H1 (cell line): ENCODE results near the gene CST8. TPM values are rescaled to one million over a fixed set of nuclear protein-coding genes. Genes with fewer than 3 reads are reported as not detected.

Experiments
- CTCF ChIA-PET: fragments of 300-600 bp; sonication (Branson Sonifier 250); formaldehyde crosslinking; loops from one replicate; lab custom pipeline; 2021; ENCODE audit not compliant: partially characterized antibody; lab: Charles Lee
- POLR2A ChIA-PET: fragments of 300-600 bp; sonication (Branson Sonifier 250); formaldehyde crosslinking; loops from one replicate; lab custom pipeline; 2021; ENCODE audit warnings: inconsistent platforms; ENCODE audit not compliant: partially characterized antibody; lab: Charles Lee
- DNase-seq, 2 experiments: peaks; one replicate each; pipeline versions ENCODE4 v3.0.0 to v3.0.0-alpha.2; 2010 to 2022; ENCODE audit warnings: low spot score in 2 of 2, low read depth in 1 of 2, mixed read lengths in 1 of 2
- FAIRE-seq: peaks from 2 replicates; lab custom pipeline; 2011; peaks lifted over from hg19 to GRCh38; lab: Jason Lieb, UNC
- H2AFZ ChIP-seq: 2 replicates; pipeline ENCODE4 v1.8.1; 2012; ENCODE audit warnings: low read length, inconsistent platforms
- H2AK5ac ChIP-seq: 2 replicates; pipeline ENCODE4 v1.6.1; 2013; ENCODE audit warnings: low read depth, low read length
- H2BK120ac ChIP-seq: replicated peaks from 2 replicates; pipeline ENCODE3; 2013; ENCODE audit warnings: low read depth, low read length, inconsistent platforms
- H2BK12ac ChIP-seq: 2 replicates; pipeline ENCODE4 v1.6.1; 2013; ENCODE audit warnings: low read depth, low read length
- H2BK15ac ChIP-seq: 2 replicates; pipeline ENCODE4 v1.6.1; 2013; ENCODE audit warnings: low read length
- H2BK20ac ChIP-seq: 2 replicates; pipeline ENCODE4 v1.6.1; 2013; ENCODE audit warnings: low read length
- H2BK5ac ChIP-seq: 2 replicates; pipeline ENCODE4 v1.6.1; 2013; ENCODE audit warnings: low read depth, low read length
- H3K14ac ChIP-seq: 2 replicates; pipeline ENCODE4 v1.6.1; 2013; ENCODE audit warnings: inconsistent platforms; ENCODE audit not compliant: insufficient read length
- H3K18ac ChIP-seq: 2 replicates; pipeline ENCODE4 v1.6.1; 2013; ENCODE audit warnings: low read length; ENCODE audit errors: extremely low read depth
- H3K23ac ChIP-seq: 2 replicates; pipeline ENCODE4 v1.6.1; 2013; ENCODE audit warnings: inconsistent platforms; ENCODE audit not compliant: insufficient read length
- H3K23me2 ChIP-seq: 2 replicates; pipeline ENCODE4 v1.6.1; 2013; ENCODE audit warnings: low read depth, low read length
- H3K27ac ChIP-seq: 2 replicates; pipeline ENCODE4 v1.6.1; 2011; ENCODE audit warnings: low read depth, low read length, inconsistent platforms
- H3K27me3 ChIP-seq, 4 experiments: replicated peaks in 1 of 4; 1 replicate in 1 of 4; 2 replicates in 3 of 4; pipeline versions ENCODE4 v1.6.1 to v1.8.1; 2011 to 2013; ENCODE audit warnings: low read length in 3 of 4, mild to moderate bottlenecking in 3 of 4, inconsistent platforms in 2 of 4, mixed read lengths in 2 of 4, moderate library complexity in 1 of 4; ENCODE audit not compliant: control insufficient read depth in 3 of 4, insufficient read depth in 3 of 4; ENCODE audit errors: extremely low read depth in 1 of 4
- H3K36me3 ChIP-seq, 4 experiments: 2 replicates each; pipeline versions ENCODE4 v1.6.1 to v1.8.1; 2011 to 2013; ENCODE audit warnings: mild to moderate bottlenecking in 4 of 4, low read length in 3 of 4, moderate library complexity in 2 of 4, control low read depth in 1 of 4, inconsistent platforms in 1 of 4; ENCODE audit not compliant: insufficient read depth in 4 of 4, control insufficient read depth in 2 of 4
- H3K4ac ChIP-seq: replicated peaks from 2 replicates; pipeline ENCODE3; 2013; ENCODE audit warnings: low read length, low read depth, mixed read lengths, inconsistent platforms; ENCODE audit not compliant: insufficient read length
- H3K4me1 ChIP-seq, 4 experiments: replicated peaks in 1 of 4; 1 replicate in 1 of 4; 2 replicates in 3 of 4; pipeline versions ENCODE4 v1.6.1 to v1.8.1; 2011 to 2013; ENCODE audit warnings: low read length in 3 of 4, inconsistent platforms in 2 of 4, mixed read lengths in 1 of 4; ENCODE audit not compliant: insufficient read depth in 4 of 4, control insufficient read depth in 3 of 4
- H3K4me2 ChIP-seq, 2 experiments: 2 replicates each; pipeline versions ENCODE4 v1.6.1 to v1.8.1; 2011 to 2013; ENCODE audit warnings: low read depth in 2 of 2, low read length in 2 of 2, control low read depth in 1 of 2, inconsistent platforms in 1 of 2, mild to moderate bottlenecking in 1 of 2; ENCODE audit not compliant: insufficient read depth in 1 of 2
- H3K4me3 ChIP-seq, 4 experiments: fragments of 200-600, 300-600 bp in 1 of 4; sonication (generic), shearing (Covaris generic), sonication (Bioruptor Twin) in 1 of 4; 2 replicates each; pipeline versions ENCODE4 v1.5.1 to v1.8.1; 2011 to 2016; ENCODE audit warnings: low read length in 4 of 4, low read depth in 3 of 4, control low read depth in 2 of 4, inconsistent platforms in 2 of 4, mild to moderate bottlenecking in 2 of 4, mixed read lengths in 1 of 4, moderate library complexity in 1 of 4; ENCODE audit not compliant: insufficient read depth in 2 of 4; ENCODE audit errors: extremely low read depth in 1 of 4
- H3K56ac ChIP-seq: replicated peaks from 2 replicates; pipeline ENCODE3; 2013; ENCODE audit warnings: low read depth, mild to moderate bottlenecking, mixed read lengths, low read length, inconsistent platforms; ENCODE audit not compliant: insufficient read length
- H3K79me1 ChIP-seq: 2 replicates; pipeline ENCODE4 v1.6.1; 2013; ENCODE audit warnings: low read depth, low read length, control low read depth
- H3K79me2 ChIP-seq, 2 experiments: 2 replicates each; pipeline versions ENCODE4 v1.6.1 to v1.8.1; 2012 to 2013; ENCODE audit warnings: low read length in 2 of 2, mild to moderate bottlenecking in 2 of 2, inconsistent platforms in 1 of 2; ENCODE audit not compliant: insufficient read depth in 2 of 2, control insufficient read depth in 1 of 2
- H3K9ac ChIP-seq, 4 experiments: replicated peaks in 1 of 4; 1 replicate in 1 of 4; 2 replicates in 3 of 4; pipeline versions ENCODE4 v1.6.1 to v1.8.1; 2011 to 2013; ENCODE audit warnings: low read depth in 3 of 4, low read length in 3 of 4, control low read depth in 2 of 4, mild to moderate bottlenecking in 2 of 4, moderate library complexity in 2 of 4, inconsistent platforms in 1 of 4; ENCODE audit errors: extremely low read depth in 1 of 4
- H3K9me3 ChIP-seq, 2 experiments: 2 replicates each; pipeline versions ENCODE4 v1.6.1 to v1.8.1; 2012 to 2013; ENCODE audit warnings: mild to moderate bottlenecking in 2 of 2, moderate library complexity in 2 of 2, control low read depth in 1 of 2, inconsistent platforms in 1 of 2, low read depth in 1 of 2, low read length in 1 of 2, mixed read lengths in 1 of 2; ENCODE audit not compliant: insufficient read depth in 2 of 2
- H4K20me1 ChIP-seq, 2 experiments: replicated peaks in 1 of 2; 2 replicates each; pipeline versions ENCODE3 to v1.8.1; 2011 to 2013; ENCODE audit warnings: inconsistent platforms in 2 of 2, low read length in 2 of 2, mild to moderate bottlenecking in 1 of 2; ENCODE audit not compliant: insufficient read depth in 2 of 2, control insufficient read depth in 1 of 2
- H4K5ac ChIP-seq: 2 replicates; pipeline ENCODE4 v1.6.1; 2013; ENCODE audit warnings: low read length, low read depth, mixed read lengths, inconsistent platforms; ENCODE audit not compliant: insufficient read length
- H4K8ac ChIP-seq: 2 replicates; pipeline ENCODE4 v1.8.0; 2013; ENCODE audit warnings: mild to moderate bottlenecking, moderate library complexity, low read length, inconsistent platforms; ENCODE audit not compliant: insufficient read depth; ENCODE audit errors: extremely low read depth
- H4K91ac ChIP-seq: replicated peaks from 2 replicates; pipeline ENCODE3; 2013; ENCODE audit warnings: low read length, mixed read lengths, inconsistent platforms; ENCODE audit not compliant: insufficient read length
- BRCA1 ChIP-seq: IDR thresholded peaks from 2 replicates; pipeline ENCODE4 v1.6.1; 2012; ENCODE audit warnings: low read depth, low read length, improper control_type of control experiment
- CTCF ChIP-seq, 3 experiments: IDR thresholded peaks; 1 replicate in 2 of 3; 2 replicates in 1 of 3; pipeline versions ENCODE4 v1.5.1 to v1.6.1; 2011; ENCODE audit warnings: low read length in 3 of 3, mild to moderate bottlenecking in 3 of 3, inconsistent platforms in 2 of 3, low read depth in 1 of 3, moderate library complexity in 1 of 3; ENCODE audit not compliant: insufficient read depth in 1 of 3; ENCODE audit errors: control extremely low read depth in 1 of 3
- E2F6 ChIP-seq: IDR thresholded peaks from 2 replicates; pipeline ENCODE4 v1.6.1; 2012; ENCODE audit warnings: inconsistent platforms
- MAX ChIP-seq: IDR thresholded peaks from 2 replicates; pipeline ENCODE4 v1.6.1; 2012; ENCODE audit warnings: inconsistent platforms
- NRF1 ChIP-seq: IDR thresholded peaks from 2 replicates; pipeline ENCODE4 v1.6.1; 2011; ENCODE audit warnings: mild to moderate bottlenecking, low read depth, low read length, improper control_type of control experiment
- RAD21 ChIP-seq, 2 experiments: IDR thresholded peaks in 1 of 2; conservative IDR thresholded peaks in 1 of 2; 2 replicates each; pipeline ENCODE4 v1.6.1; 2011; ENCODE audit warnings: low read depth in 2 of 2, low read length in 2 of 2, improper control_type of control experiment in 1 of 2, inconsistent platforms in 1 of 2, mild to moderate bottlenecking in 1 of 2, moderate library complexity in 1 of 2
- YY1 ChIP-seq: IDR thresholded peaks from 2 replicates; pipeline ENCODE4 v1.6.1; 2011; ENCODE audit warnings: low read depth, mild to moderate bottlenecking, low read length
- WGBS, 2 experiments: shearing (Covaris generic) in 1 of 2; methylation state at CpG; one replicate each; pipeline versions ENCODE4 v1.1.6 to v1.1.7; 2013 to 2015; ENCODE audit warnings: low lambda C conversion rate in 2 of 2, mixed read lengths in 2 of 2, inconsistent platforms in 1 of 2, low coverage in 1 of 2, missing lambda C conversion rate in 1 of 2; ENCODE audit not compliant: insufficient replicate concordance in 2 of 2, insufficient coverage in 1 of 2, insufficient read length in 1 of 2; ENCODE audit errors: extremely low coverage in 1 of 2, missing lambda C conversion rate in 1 of 2; 5-methylcytosine and 5-hydroxymethylcytosine counted together
- polyA plus RNA-seq, 7 experiments: library from polyadenylated mRNA; depleted of rRNA in 3 of 7; stranded (reverse) in 5 of 7; unstranded in 2 of 7; fragments of >200 nt in 5 of 7; fragments of 200-250 nt in 2 of 7; gene quantifications; 1 replicate in 5 of 7; 2 replicates in 1 of 7; 4 replicates in 1 of 7; pipeline versions ENCODE4 v1.2.1 to v1.2.3, GENCODE V29; 2011 to 2013; ENCODE audit warnings: missing spikeins in 2 of 7, mixed read lengths in 2 of 7
- total RNA-seq: library from RNA; stranded (reverse); fragmentation: NEBNext Ultra II Directional; extraction: Animal tissue kit (Norgen Biotek cat#: 25700); gene quantifications from 2 replicates; pipeline ENCODE4 v1.2.1, GENCODE V29; 2021

CST8 gene
- total and polyA plus RNA-seq, 2 of the 8 experiments (the other 6 are each of a cell fraction or from before 2014, with no cell fraction given) = not detected

- Histone ChIP-seq H3K79me1 (no peaks in the 10 kb centered on the region), H2BK5ac (0 out of 2 replicates have a peak overlapping the region, but pooled peaks have one; percentile 86), H3K56ac (no peak overlapping the region), H2AK5ac (no peak overlapping the region), H2BK12ac (no peak overlapping the region), H3K27ac (no peak overlapping the region), H3K9me3 (no peaks in the 10 kb centered on the region), H3K4me3 (no peak overlapping the region), H3K9ac (no peak overlapping the region), H3K4me2 (no peak overlapping the region), H3K27me3 (no peaks in the 10 kb centered on the region), H3K14ac (no peak overlapping the region), H2BK120ac (no peak overlapping the region), H2BK15ac (0 out of 2 replicates have a peak overlapping the region, but pooled peaks have one; percentile 74), H3K79me2 (no peaks in the 10 kb centered on the region), H3K36me3 (no peaks in the 10 kb centered on the region), H3K4me1 (no peaks in the 10 kb centered on the region; a peak in 1 of 7 replicates), H4K20me1 (no peaks in the 10 kb centered on the region), H3K23ac (no peak overlapping the region), H2AFZ (peak overlapping the region; percentile 62; the same call in 1 of the 2 replicates), H3K23me2 (peaks cover 2% of the 10 kb centered on the region; the same call in 1 of the 2 replicates), H4K91ac (no peak overlapping the region), H3K18ac (no peak overlapping the region), H2BK20ac (0 out of 2 replicates have a peak overlapping the region, but pooled peaks have one; percentile 4), H4K5ac (no peak overlapping the region), H3K4ac (no peak overlapping the region), H4K8ac (no peak overlapping the region)
- ChIA-PET POLR2A (interaction anchor here (1.5 to 1.8 kb wide), 2 partner anchors 20 to 39 kb away, joined by 3 to 4 read pairs; no protein-coding TSS in a partner anchor), CTCF (interaction anchor here (0.6 to 18.9 kb wide), 35 partner anchors 8 to 930 kb away, joined by 3 to 328 read pairs (median 4); partner anchors contain the start of genes CST11, CST3, CST9 and CST9L)
- DNase-seq (peak; percentile 88 to 93), FAIRE-seq (peak; percentile 100)
- 0 out of 2 replicates have a peak, but pooled peaks have one; percentile 22 for TF ChIP-seq MAX
- no peak for TF ChIP-seq BRCA1
- TF ChIP-seq YY1 = 0 out of 2 replicates have a peak, but pooled peaks have one; percentile 32
- no peak for TF ChIP-seq E2F6
- TF ChIP-seq CTCF (IDR thresholded peaks at IDR 0.05; ENCODE audit: control extremely low read depth in 1 of 3, insufficient read depth in 1 of 3, low read depth in 1 of 3, low read length in 3 of 3) = peak; percentile 88 to 97 (median 88)
- no peak for TF ChIP-seq NRF1
- TF ChIP-seq RAD21 (IDR thresholded peaks at IDR 0.05 in 1 of 2, conservative IDR thresholded peaks at IDR 0.05 in 1 of 2; ENCODE audit: low read depth in 2 of 2, low read length in 2 of 2) = peak; percentile 96 to 98
- 34% methylated on average over 8 of the region's 8 CpGs; no CpG with 5 or more reads in 1 of the 2 experiments for WGBS, 2 experiments
Measured at GRCh38 chr20:23441850-23442313, 49.0 kb upstream of the CST8 start.
